22Rv1 (cell line): ENCODE data around the gene CBFA2T2.

Experiments
- H3K27ac ChIP-seq: fragments of 450-650 bp; 2 replicates; pipeline ENCODE4 v1.5.1; 2017
- CTCF ChIP-seq: fragments of 450-650 bp; IDR thresholded peaks from 2 replicates; pipeline ENCODE4 v1.5.1; 2017; ENCODE audit warnings: mild to moderate bottlenecking
- ZFX ChIP-seq: fragments of 450-650 bp; IDR thresholded peaks from 2 replicates; pipeline ENCODE4 v1.6.1; 2017; ENCODE audit warnings: antibody characterized with exemption, borderline replicate concordance

Gene CBFA2T2

GRCh38 chr20:33644313-33645071 lies 154.6 kb downstream of the CBFA2T2 start:
- TF ChIP-seq ZFX (no peak), CTCF (no peak)

DNA sequence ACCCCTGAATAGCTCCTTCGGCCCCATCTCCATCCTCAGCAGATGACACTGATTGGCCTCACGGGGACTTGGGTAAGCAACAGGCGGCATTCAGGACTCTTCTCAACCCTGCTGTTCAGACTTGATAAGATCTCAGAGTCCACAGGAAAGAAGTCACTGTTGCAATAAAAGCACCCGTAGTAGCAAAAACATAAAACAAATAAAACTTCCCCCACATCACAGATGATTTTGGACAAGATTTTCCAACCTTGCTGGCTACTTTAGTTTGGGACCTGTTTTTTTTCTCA lies 155.1 kb downstream of the CBFA2T2 start:
- TF ChIP-seq ZFX (no peak), CTCF (no peak)
- 0 out of 2 replicates have a peak overlapping the region, but pooled peaks have one; percentile 14 for H3K27ac ChIP-seq

More at GRCh38 chr20:33644313-33645071, 154.6 kb downstream of the CBFA2T2 start:
- 0 out of 2 replicates have a peak overlapping the region, but pooled peaks have one; percentile 14 for H3K27ac ChIP-seq

DNA sequence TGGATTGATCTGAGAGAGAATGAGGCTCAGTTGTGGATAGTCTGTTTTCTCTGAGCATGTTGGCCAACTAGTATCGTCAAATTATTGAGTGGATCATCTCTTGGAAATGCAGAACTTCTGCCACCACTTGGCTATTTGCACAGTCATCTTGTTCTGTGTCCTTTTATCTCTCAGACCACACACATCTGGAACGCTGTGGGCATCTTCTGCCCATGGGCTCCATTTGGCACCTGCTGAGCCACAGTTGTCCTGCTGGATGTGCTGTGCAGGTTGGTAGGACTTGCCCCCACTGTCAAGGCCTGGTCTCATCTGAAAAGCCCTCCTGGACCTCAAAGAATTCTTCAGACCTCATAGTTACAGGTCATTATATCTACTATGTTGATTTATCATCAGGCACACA lies 155.5 kb downstream of the CBFA2T2 start:
- no peak for TF ChIP-seq CTCF
- TF ChIP-seq ZFX, result no peak
- H3K27ac ChIP-seq, result peak overlapping the region; percentile 14; the same call in 1 of the 2 replicates

DNA sequence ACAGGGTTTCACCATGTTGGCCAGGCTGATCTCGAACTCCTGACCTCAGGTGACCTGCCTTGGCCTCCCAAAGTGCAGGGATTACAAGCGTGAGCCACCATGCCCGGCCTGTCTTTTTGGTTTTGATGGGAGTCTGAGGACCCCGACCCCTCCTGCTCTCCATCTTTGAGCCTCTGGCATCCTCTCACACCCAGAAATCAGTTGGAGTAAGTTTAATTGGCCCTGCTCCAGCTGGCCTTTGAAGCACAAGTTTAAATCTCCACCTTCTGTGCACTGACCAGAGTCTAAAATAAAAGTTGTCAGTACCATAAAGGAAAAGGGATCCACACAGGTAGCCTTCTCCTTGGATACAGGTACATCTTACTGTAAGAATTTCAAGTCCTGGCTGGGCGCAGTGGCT lies 156.3 kb downstream of the CBFA2T2 start:
- peak overlapping the region; percentile 90 for H3K27ac ChIP-seq
- TF ChIP-seq ZFX (no peak), CTCF (no peak)

DNA sequence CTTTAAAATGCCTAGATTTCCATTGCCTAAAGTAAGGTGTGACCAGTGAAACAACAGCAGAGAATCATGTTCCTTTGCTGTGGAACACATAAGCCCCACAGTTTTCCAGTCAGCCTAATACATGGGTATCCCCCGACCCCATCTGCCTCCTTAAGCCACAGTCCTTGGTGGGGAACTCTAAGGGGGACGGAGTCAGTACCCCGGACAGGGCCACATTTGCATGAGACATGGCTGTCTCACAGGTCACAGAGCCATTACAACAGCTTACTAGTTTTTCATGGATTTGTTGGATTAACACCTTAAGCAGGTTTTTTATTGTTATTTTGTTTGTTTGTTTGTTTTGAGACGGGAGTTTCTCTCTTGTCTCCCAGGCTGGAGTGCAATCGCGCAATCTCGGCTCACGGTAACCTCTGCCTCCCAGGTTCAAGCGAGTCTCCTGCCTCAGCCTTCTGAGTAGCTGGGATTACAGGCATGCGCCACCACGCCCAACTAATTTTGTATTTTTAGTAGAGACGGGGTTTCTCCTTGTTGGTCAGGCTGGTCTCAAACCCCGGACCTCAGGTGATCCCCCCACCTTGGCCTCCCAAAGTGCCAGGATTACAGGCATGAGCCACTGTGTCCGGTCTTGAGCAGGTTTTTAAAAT lies 157.2 kb downstream of the CBFA2T2 start:
- H3K27ac ChIP-seq, result peak overlapping the region; percentile 90

DNA sequence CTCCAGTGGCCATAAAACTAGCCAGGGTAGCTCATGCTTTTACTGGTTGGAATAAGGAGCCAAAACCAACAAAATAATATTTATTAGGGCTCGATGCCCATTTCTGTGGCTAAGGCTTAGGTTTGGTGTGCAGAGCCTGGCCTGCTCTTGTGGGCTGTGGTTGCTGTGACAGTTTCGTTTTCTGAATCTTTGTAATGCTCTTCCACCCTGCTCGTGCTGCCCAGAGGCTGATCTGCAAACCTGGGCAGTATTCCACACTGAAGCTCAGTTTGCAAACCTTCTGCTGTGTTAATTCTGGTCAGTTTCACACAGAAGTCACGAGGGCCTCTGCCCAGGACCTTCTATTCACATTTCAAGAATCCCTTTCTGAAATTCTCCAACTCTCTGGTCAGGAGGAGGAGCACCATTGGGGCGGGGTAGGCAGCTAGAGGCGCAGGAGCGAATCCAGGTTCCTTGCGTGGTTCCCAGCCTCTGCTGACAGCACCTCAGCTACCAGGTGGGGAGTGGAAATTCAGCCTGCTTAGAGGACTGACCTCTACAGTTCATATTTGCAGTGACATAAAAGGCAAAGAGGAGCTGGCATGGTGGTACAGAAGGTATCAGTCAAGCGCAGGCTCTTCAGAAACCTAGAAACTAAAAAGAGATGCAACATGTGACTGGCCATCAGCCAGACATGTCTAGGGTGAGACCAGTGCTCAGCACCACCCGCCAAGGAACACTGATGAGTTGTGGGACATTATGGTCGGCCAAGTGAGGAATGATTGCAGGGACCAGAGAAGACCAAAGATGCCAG lies 157.9 kb downstream of the CBFA2T2 start:
- TF ChIP-seq ZFX, result no peak
- TF ChIP-seq CTCF, result no peak
- peak overlapping the region; percentile 90 for H3K27ac ChIP-seq

DNA sequence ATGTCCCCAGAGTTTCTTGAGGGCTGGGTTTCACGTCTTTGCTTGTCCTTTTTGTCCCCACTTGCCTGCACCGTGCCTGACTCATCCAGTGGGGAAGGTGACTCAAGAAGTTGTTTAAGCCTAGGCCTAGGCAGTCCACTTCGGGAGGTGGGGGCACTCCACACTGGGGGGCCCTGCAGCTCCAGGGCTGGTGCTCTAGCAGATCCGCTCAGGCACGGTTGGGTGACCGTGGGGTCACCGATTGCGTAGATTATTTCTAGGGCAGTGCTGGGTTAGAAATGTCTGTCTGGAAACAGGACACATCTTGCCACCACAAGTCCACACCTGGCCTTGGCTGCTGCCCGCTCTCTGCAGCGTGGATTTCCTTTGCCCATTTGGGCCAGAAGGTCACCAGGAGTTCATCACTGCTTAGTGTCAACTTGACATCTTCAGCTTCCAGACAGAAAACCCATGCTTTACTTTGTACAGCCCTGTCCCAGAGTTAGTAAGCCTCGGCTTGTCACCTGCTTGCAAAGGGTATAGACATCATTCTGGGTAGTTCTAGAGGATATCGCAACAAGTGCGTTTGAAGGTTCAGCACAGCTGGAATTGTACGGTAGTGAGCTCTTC lies 158.6 kb downstream of the CBFA2T2 start:
- peak overlapping the region; percentile 90 for H3K27ac ChIP-seq
- TF ChIP-seq CTCF, result no peak
- TF ChIP-seq ZFX, result no peak
